Naive B cell (primary cell): Measurements from ENCODE around the gene FETUB. TPM values are rescaled to one million over a fixed set of nuclear protein-coding genes. Genes with fewer than 3 reads are reported as not detected.

ENCODE experiments used
- polyA plus RNA-seq, 6 donors: library from polyadenylated mRNA; unstranded; fragments of 300-500 nt; fragmentation: Illumina TruSeq; gene quantifications; one replicate each; pipeline ENCODE4 v1.2.3, GENCODE V29; 2021; ENCODE audit warnings: low read depth in 6 of 6

FETUB gene
- polyA plus RNA-seq, 6 donors from 2014 or later: not detected

Other genes with a start within 250 kb of the FETUB start
- gene CRYGS, start 96.0 kb upstream of the FETUB start, polyA plus RNA-seq: not detected
- gene TBCCD1, start 73.1 kb upstream of the FETUB start, polyA plus RNA-seq: 10 to 100 TPM; 12.0 to 32.7 (median 19.7) TPM
- gene DNAJB11, start 69.7 kb upstream of the FETUB start, polyA plus RNA-seq: 10 to 100 TPM; 31.3 to 41.1 (median 37.7) TPM
- gene AHSG, start 27.3 kb upstream of the FETUB start, polyA plus RNA-seq: not detected
- not detected for gene HRG, start 25.6 kb downstream of the FETUB start, polyA plus RNA-seq
- gene KNG1, start 77.0 kb downstream of the FETUB start, polyA plus RNA-seq: not detected
- gene EIF4A2, start 143.2 kb downstream of the FETUB start, polyA plus RNA-seq: 100 to 1,000 TPM; 194 to 296 (median 243) TPM
- gene RFC4, start 166.1 kb downstream of the FETUB start, polyA plus RNA-seq: 10 to 100 TPM; 22.2 to 34.4 (median 25.0) TPM
- gene ADIPOQ, start 202.3 kb downstream of the FETUB start, polyA plus RNA-seq: not detected